ENCODE data around the gene SPSB1.
A peak's percentile ranks its signal among the peaks of the same experiment; 100 is the strongest.

SPSB1 gene

GRCh38 chr1:9292361-9293240 lies at the start of gene SPSB1:
Gene SPSB1 (plus strand): TSS chr1:9292894. CDS start chr1:9355892, 62,998 bp downstream.
- peak; percentile 23 to 66 (median 61) for DNase-seq

- no peak for DNase-seq
These were observed 49.5 kb upstream of the SPSB1 start for GRCh38 chr1:9243066-9243739.

GRCh38 chr1:9244501-9245229 lies 48.0 kb upstream of the SPSB1 start:
- DNase-seq = no peak

- DNase-seq = no peak
These were observed 47.5 kb upstream of the SPSB1 start for GRCh38 chr1:9245230-9245619.

- DNase-seq = no peak
These were observed 47.0 kb upstream of the SPSB1 start for GRCh38 chr1:9245661-9246060.

- no peak for DNase-seq
These were observed 46.5 kb upstream of the SPSB1 start for GRCh38 chr1:9246215-9246614.

- no peak for DNase-seq
These were observed 45.6 kb upstream of the SPSB1 start for GRCh38 chr1:9246841-9247785.

- no peak for DNase-seq
These were observed 44.8 kb upstream of the SPSB1 start for GRCh38 chr1:9247894-9248293.

GRCh38 chr1:9248341-9249262 lies 44.1 kb upstream of the SPSB1 start:
- no peak for DNase-seq

- no peak for DNase-seq
These were observed 43.5 kb upstream of the SPSB1 start for GRCh38 chr1:9249263-9249533.

GRCh38 chr1:9249534-9250410 lies 42.9 kb upstream of the SPSB1 start:
- no peak for DNase-seq

GRCh38 chr1:9250411-9251381 lies 42.0 kb upstream of the SPSB1 start:
- no peak for DNase-seq

GRCh38 chr1:9251501-9251900 lies 41.2 kb upstream of the SPSB1 start:
- no peak for DNase-seq

GRCh38 chr1:9253004-9253403 lies 39.7 kb upstream of the SPSB1 start:
- no peak for DNase-seq

- DNase-seq = no peak
These were observed 39.1 kb upstream of the SPSB1 start for GRCh38 chr1:9253453-9254105.

GRCh38 chr1:9256332-9256731 lies 36.4 kb upstream of the SPSB1 start:
- DNase-seq = no peak

- DNase-seq = no peak
These were observed 34.8 kb upstream of the SPSB1 start for GRCh38 chr1:9257851-9258250.

- no peak for DNase-seq
These were observed 34.1 kb upstream of the SPSB1 start for GRCh38 chr1:9258629-9259028.
